ENCODE data around the gene FOXP1. TPM values are rescaled to one million over a fixed set of nuclear protein-coding genes. Genes with fewer than 3 reads are reported as not detected.
A peak's percentile ranks its signal among the peaks of the same experiment; 100 is the strongest.

The FOXP1 gene
- total RNA-seq, 1 experiment from 2014 or later = 58.4 TPM

GRCh38 chr3:71399478-71399877, 184.1 kb downstream of the FOXP1 start:
- no peaks in the 10 kb centered on the region for H3K9me3 ChIP-seq (ENCODE audit: low read depth, low read length, poor library complexity, severe bottlenecking)
- H3K36me3 ChIP-seq (ENCODE audit: insufficient read depth, low read length, poor library complexity, severe bottlenecking) = no peaks in the 10 kb centered on the region
- intact Hi-C loops (cut with micrococcal nuclease; ENCODE audit: unreplicated experiment) = loop anchor here (5.0 to 10.0 kb wide), 2 partner anchors 175 to 188 kb away; no protein-coding TSS in a partner anchor
- POLR2A ChIA-PET (ENCODE audit: low non-redundant PET) = no interaction called here
- BruUV-seq (replicated peaks) = no TSS peak
- H3K27ac ChIP-seq (ENCODE audit: low read depth, low read length, poor library complexity, severe bottlenecking) = no peak overlapping the region
- no peak overlapping the region for H3K4me3 ChIP-seq (ENCODE audit: low read depth, low read length, poor library complexity, severe bottlenecking)
- TF ChIP-seq CTCF (conservative IDR thresholded peaks at IDR 0.05; ENCODE audit: low read depth, low read length) (no peak), EZH2 (IDR thresholded peaks at IDR 0.05; ENCODE audit: borderline replicate concordance, low read depth, low read length, poor library complexity, severe bottlenecking) (no peak)
- CTCF ChIA-PET = no interaction called here
- H3K4me1 ChIP-seq (ENCODE audit: insufficient read depth, low read length, poor library complexity, severe bottlenecking) = peaks cover 23% of the 10 kb centered on the region
- H3K27me3 ChIP-seq (replicated peaks; ENCODE audit: insufficient read depth, low read depth, low read length, poor library complexity) = no peaks in the 10 kb centered on the region
- DNase-seq (ENCODE audit: low spot score) = no peak

- ChIA-PET POLR2A (ENCODE audit: low non-redundant PET) (no interaction called here), CTCF (no interaction called here)
- no peaks in the 10 kb centered on the region for H3K36me3 ChIP-seq (ENCODE audit: insufficient read depth, low read length, poor library complexity, severe bottlenecking)
- peaks cover 23% of the 10 kb centered on the region for H3K4me1 ChIP-seq (ENCODE audit: insufficient read depth, low read length, poor library complexity, severe bottlenecking)
- H3K9me3 ChIP-seq (ENCODE audit: low read depth, low read length, poor library complexity, severe bottlenecking) = no peaks in the 10 kb centered on the region
- no peak overlapping the region for H3K27ac ChIP-seq (ENCODE audit: low read depth, low read length, poor library complexity, severe bottlenecking)
- intact Hi-C loops (cut with micrococcal nuclease; ENCODE audit: unreplicated experiment) = loop anchor here (5.0 to 10.0 kb wide), 2 partner anchors 173 to 189 kb away; no protein-coding TSS in a partner anchor
- no peak overlapping the region for H3K4me3 ChIP-seq (ENCODE audit: low read depth, low read length, poor library complexity, severe bottlenecking)
- no peak for TF ChIP-seq CTCF (conservative IDR thresholded peaks at IDR 0.05; ENCODE audit: low read depth, low read length)
- no peak for TF ChIP-seq EZH2 (IDR thresholded peaks at IDR 0.05; ENCODE audit: borderline replicate concordance, low read depth, low read length, poor library complexity, severe bottlenecking)
- no TSS peak for BruUV-seq (replicated peaks)
- no peaks in the 10 kb centered on the region for H3K27me3 ChIP-seq (replicated peaks; ENCODE audit: insufficient read depth, low read depth, low read length, poor library complexity)
- DNase-seq (ENCODE audit: low spot score) = peak; percentile 68
These were observed 185.2 kb downstream of the FOXP1 start for GRCh38 chr3:71398157-71398836.

- CTCF ChIA-PET = no interaction called here
- BruUV-seq (replicated peaks) = no TSS peak
- H3K4me3 ChIP-seq (ENCODE audit: low read depth, low read length, poor library complexity, severe bottlenecking) = no peak overlapping the region
- no peak for DNase-seq (ENCODE audit: low spot score)
- H3K36me3 ChIP-seq (ENCODE audit: insufficient read depth, low read length, poor library complexity, severe bottlenecking) = no peaks in the 10 kb centered on the region
- peaks cover 23% of the 10 kb centered on the region for H3K4me1 ChIP-seq (ENCODE audit: insufficient read depth, low read length, poor library complexity, severe bottlenecking)
- no peak for TF ChIP-seq CTCF (conservative IDR thresholded peaks at IDR 0.05; ENCODE audit: low read depth, low read length)
- no peak for TF ChIP-seq EZH2 (IDR thresholded peaks at IDR 0.05; ENCODE audit: borderline replicate concordance, low read depth, low read length, poor library complexity, severe bottlenecking)
- intact Hi-C loops (cut with micrococcal nuclease; ENCODE audit: unreplicated experiment) = loop anchor here (5.0 to 10.0 kb wide), 2 partner anchors 173 to 190 kb away; no protein-coding TSS in a partner anchor
- no peak overlapping the region for H3K27ac ChIP-seq (ENCODE audit: low read depth, low read length, poor library complexity, severe bottlenecking)
- no peaks in the 10 kb centered on the region for H3K27me3 ChIP-seq (replicated peaks; ENCODE audit: insufficient read depth, low read depth, low read length, poor library complexity)
- POLR2A ChIA-PET (ENCODE audit: low non-redundant PET) = no interaction called here
- H3K9me3 ChIP-seq (ENCODE audit: low read depth, low read length, poor library complexity, severe bottlenecking) = no peaks in the 10 kb centered on the region
These were observed 185.8 kb downstream of the FOXP1 start for GRCh38 chr3:71397726-71398125.
